Measurements from ENCODE around the gene PPP1R1C. TPM values are rescaled to one million over a fixed set of nuclear protein-coding genes. Genes with fewer than 3 reads are reported as not detected.

Gene PPP1R1C
- total RNA-seq, 1 donor from 2014 or later = 0.50 TPM

GRCh38 chr2:182031956-182032355, 46.3 kb downstream of the PPP1R1C start:
- Mint-ChIP-seq H3K4me1 (ENCODE audit: low read depth, unreplicated experiment) (no peaks in the 10 kb centered on the region), H3K27me3 (ENCODE audit: low read depth, unreplicated experiment) (no peaks in the 10 kb centered on the region), H3K36me3 (ENCODE audit: low read depth, unreplicated experiment) (no peaks in the 10 kb centered on the region), H3K4me3 (ENCODE audit: unreplicated experiment) (no peak overlapping the region), H3K9me3 (ENCODE audit: unreplicated experiment) (peaks cover 2% of the 10 kb centered on the region), H3K27ac (ENCODE audit: unreplicated experiment) (no peak overlapping the region)
- no peak overlapping the region for H2AFZ ChIP-seq (ENCODE audit: low read depth, low read length)
- no peak overlapping the region for H3K4me3 ChIP-seq (ENCODE audit: insufficient read depth, low read depth, low read length)
- H3K4me2 ChIP-seq (ENCODE audit: low read length) = no peak overlapping the region
- no peak overlapping the region for H3K9ac ChIP-seq (ENCODE audit: low read length)
- no peaks in the 10 kb centered on the region for H4K20me1 ChIP-seq (ENCODE audit: insufficient read depth, low read length)
- no peak for DNase-seq (ENCODE audit: low read depth)
- H3K9me3 ChIP-seq (ENCODE audit: insufficient read depth, low read depth, low read length) = no peaks in the 10 kb centered on the region
- H3K36me3 ChIP-seq (ENCODE audit: insufficient read depth, low read length) = no peaks in the 10 kb centered on the region
- TF ChIP-seq EZH2 (IDR thresholded peaks at IDR 0.05; ENCODE audit: insufficient read depth, low read length) = no peak
- no peak for TF ChIP-seq CTCF (IDR thresholded peaks at IDR 0.05; ENCODE audit: insufficient read depth, low read depth, low read length)
- H3K27ac ChIP-seq (ENCODE audit: low read depth, low read length) = no peak overlapping the region
- H3K79me2 ChIP-seq (ENCODE audit: insufficient read depth, low read length) = no peaks in the 10 kb centered on the region
- no peak for FAIRE-seq
- H3K27me3 ChIP-seq (ENCODE audit: insufficient read depth, low read length) = no peaks in the 10 kb centered on the region
- H3K4me1 ChIP-seq (ENCODE audit: insufficient read depth, low read length) = no peaks in the 10 kb centered on the region

- H3K27ac Mint-ChIP-seq (ENCODE audit: unreplicated experiment) = no peak overlapping the region
- Histone ChIP-seq H3K9ac (ENCODE audit: low read length) (no peak overlapping the region), H3K4me3 (ENCODE audit: insufficient read depth, low read depth, low read length) (no peak overlapping the region), H3K27ac (ENCODE audit: low read depth, low read length) (no peak overlapping the region), H2AFZ (ENCODE audit: low read depth, low read length) (no peak overlapping the region), H3K9me3 (ENCODE audit: insufficient read depth, low read depth, low read length) (no peaks in the 10 kb centered on the region), H3K27me3 (ENCODE audit: insufficient read depth, low read length) (no peaks in the 10 kb centered on the region), H3K4me1 (ENCODE audit: insufficient read depth, low read length) (no peaks in the 10 kb centered on the region), H4K20me1 (ENCODE audit: insufficient read depth, low read length) (no peaks in the 10 kb centered on the region), H3K79me2 (ENCODE audit: insufficient read depth, low read length) (no peaks in the 10 kb centered on the region), H3K36me3 (ENCODE audit: insufficient read depth, low read length) (no peaks in the 10 kb centered on the region), H3K4me2 (ENCODE audit: low read length) (no peak overlapping the region)
- TF ChIP-seq CTCF (IDR thresholded peaks at IDR 0.05; ENCODE audit: insufficient read depth, low read depth, low read length) (no peak), EZH2 (IDR thresholded peaks at IDR 0.05; ENCODE audit: insufficient read depth, low read length) (no peak)
- H3K27me3 Mint-ChIP-seq (ENCODE audit: low read depth, unreplicated experiment) = no peaks in the 10 kb centered on the region
- no peak overlapping the region for H3K4me3 Mint-ChIP-seq (ENCODE audit: unreplicated experiment)
- H3K4me1 Mint-ChIP-seq (ENCODE audit: low read depth, unreplicated experiment) = peaks cover 3% of the 10 kb centered on the region
- H3K36me3 Mint-ChIP-seq (ENCODE audit: low read depth, unreplicated experiment) = no peaks in the 10 kb centered on the region
- no peak for FAIRE-seq
- DNase-seq (ENCODE audit: low read depth) = no peak
- peaks cover 2% of the 10 kb centered on the region for H3K9me3 Mint-ChIP-seq (ENCODE audit: unreplicated experiment)
Measured at GRCh38 chr2:182033449-182033848, 47.8 kb downstream of the PPP1R1C start.

GRCh38 chr2:182038576-182038975, 52.9 kb downstream of the PPP1R1C start:
- Mint-ChIP-seq H3K4me1 (ENCODE audit: low read depth, unreplicated experiment) (peaks cover 5% of the 10 kb centered on the region), H3K9me3 (ENCODE audit: unreplicated experiment) (peaks cover 2% of the 10 kb centered on the region), H3K36me3 (ENCODE audit: low read depth, unreplicated experiment) (no peaks in the 10 kb centered on the region), H3K27me3 (ENCODE audit: low read depth, unreplicated experiment) (no peaks in the 10 kb centered on the region), H3K27ac (ENCODE audit: unreplicated experiment) (no peak overlapping the region), H3K4me3 (ENCODE audit: unreplicated experiment) (no peak overlapping the region)
- FAIRE-seq = no peak
- DNase-seq (ENCODE audit: low read depth) = peak; percentile 83
- Histone ChIP-seq H3K27me3 (ENCODE audit: insufficient read depth, low read length) (no peaks in the 10 kb centered on the region), H3K9ac (ENCODE audit: low read length) (no peak overlapping the region), H3K4me2 (ENCODE audit: low read length) (peak overlapping the region; percentile 18), H4K20me1 (ENCODE audit: insufficient read depth, low read length) (no peaks in the 10 kb centered on the region), H3K4me3 (ENCODE audit: insufficient read depth, low read depth, low read length) (no peak overlapping the region), H3K36me3 (ENCODE audit: insufficient read depth, low read length) (no peaks in the 10 kb centered on the region), H3K79me2 (ENCODE audit: insufficient read depth, low read length) (no peaks in the 10 kb centered on the region), H3K4me1 (ENCODE audit: insufficient read depth, low read length) (no peaks in the 10 kb centered on the region), H2AFZ (ENCODE audit: low read depth, low read length) (no peak overlapping the region), H3K27ac (ENCODE audit: low read depth, low read length) (no peak overlapping the region), H3K9me3 (ENCODE audit: insufficient read depth, low read depth, low read length) (no peaks in the 10 kb centered on the region)
- TF ChIP-seq EZH2 (IDR thresholded peaks at IDR 0.05; ENCODE audit: insufficient read depth, low read length) = no peak
- TF ChIP-seq CTCF (IDR thresholded peaks at IDR 0.05; ENCODE audit: insufficient read depth, low read depth, low read length) = no peak
